ENCODE results near the gene HSP90AA1.

- no peak for TF ChIP-seq POLR2A (IDR thresholded peaks at IDR 0.05)
- TF ChIP-seq, protein P1, sequence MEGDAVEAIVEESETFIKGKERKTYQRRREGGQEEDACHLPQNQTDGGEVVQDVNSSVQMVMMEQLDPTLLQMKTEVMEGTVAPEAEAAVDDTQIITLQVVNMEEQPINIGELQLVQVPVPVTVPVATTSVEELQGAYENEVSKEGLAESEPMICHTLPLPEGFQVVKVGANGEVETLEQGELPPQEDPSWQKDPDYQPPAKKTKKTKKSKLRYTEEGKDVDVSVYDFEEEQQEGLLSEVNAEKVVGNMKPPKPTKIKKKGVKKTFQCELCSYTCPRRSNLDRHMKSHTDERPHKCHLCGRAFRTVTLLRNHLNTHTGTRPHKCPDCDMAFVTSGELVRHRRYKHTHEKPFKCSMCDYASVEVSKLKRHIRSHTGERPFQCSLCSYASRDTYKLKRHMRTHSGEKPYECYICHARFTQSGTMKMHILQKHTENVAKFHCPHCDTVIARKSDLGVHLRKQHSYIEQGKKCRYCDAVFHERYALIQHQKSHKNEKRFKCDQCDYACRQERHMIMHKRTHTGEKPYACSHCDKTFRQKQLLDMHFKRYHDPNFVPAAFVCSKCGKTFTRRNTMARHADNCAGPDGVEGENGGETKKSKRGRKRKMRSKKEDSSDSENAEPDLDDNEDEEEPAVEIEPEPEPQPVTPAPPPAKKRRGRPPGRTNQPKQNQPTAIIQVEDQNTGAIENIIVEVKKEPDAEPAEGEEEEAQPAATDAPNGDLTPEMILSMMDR (IDR thresholded peaks at IDR 0.05): no peak
- no peak for TF ChIP-seq EP300 (IDR thresholded peaks at IDR 0.05)
These were observed 18.5 kb upstream of the HSP90AA1 start for GRCh38 chr14:102105369-102105768.
